NCI-H2107 treated with DMSO at 0.1 percent for 48 hours (cell line): Measurements from ENCODE around the gene GHDC.
A peak's percentile ranks its signal among the peaks of the same experiment; 100 is the strongest.
"Not testable (repeated sequence)": the region's sequence is repeated elsewhere in the genome, so short reads cannot be mapped to it uniquely, and the experiment has no call there.

Experiments used
- DNase-seq: peaks from one replicate; lab custom pipeline; 2025; ENCODE audit not compliant: unreplicated experiment; lab: John Stamatoyannopoulos, UW

GHDC gene

GRCh38 chr17:42193969-42194899, at the start of gene GHDC:
GHDC (minus strand) TSS chr17:42194494; CDS start chr17:42193581, 913 bp downstream.
- DNase-seq: peak; percentile 75

GRCh38 chr17:42243493-42243982, 49.2 kb upstream of the GHDC start:
- DNase-seq: no peak

GRCh38 chr17:42241871-42242270, 47.6 kb upstream of the GHDC start:
- DNase-seq: no peak

- DNase-seq: not testable (repeated sequence)
Measured at GRCh38 chr17:42240863-42241262, 46.6 kb upstream of the GHDC start.

- no peak for DNase-seq
Measured at GRCh38 chr17:42240201-42240600, 45.9 kb upstream of the GHDC start.

- not testable (repeated sequence) for DNase-seq
Measured at GRCh38 chr17:42239576-42239975, 45.3 kb upstream of the GHDC start.

GRCh38 chr17:42236760-42237159, 42.5 kb upstream of the GHDC start:
- DNase-seq: no peak

- DNase-seq: no peak
Measured at GRCh38 chr17:42233994-42234393, 39.7 kb upstream of the GHDC start.

GRCh38 chr17:42233156-42233555, 38.9 kb upstream of the GHDC start:
- no peak for DNase-seq

GRCh38 chr17:42230225-42230624, 35.9 kb upstream of the GHDC start:
- no peak for DNase-seq

- DNase-seq: no peak
Measured at GRCh38 chr17:42227849-42228700, 33.8 kb upstream of the GHDC start.

GRCh38 chr17:42225646-42226045, 31.4 kb upstream of the GHDC start:
- DNase-seq: no peak

GRCh38 chr17:42224651-42225050, 30.4 kb upstream of the GHDC start:
- DNase-seq: no peak

GRCh38 chr17:42221886-42222745, 27.8 kb upstream of the GHDC start:
- peak; percentile 47 for DNase-seq

GRCh38 chr17:42219280-42219679, 25.0 kb upstream of the GHDC start:
- DNase-seq: not testable (repeated sequence)

- no peak for DNase-seq
Measured at GRCh38 chr17:42214156-42214555, 19.9 kb upstream of the GHDC start.

GRCh38 chr17:42212382-42212781, 18.1 kb upstream of the GHDC start:
- no peak for DNase-seq

GRCh38 chr17:42211921-42212341, 17.6 kb upstream of the GHDC start:
- not testable (repeated sequence) for DNase-seq

GRCh38 chr17:42210046-42210445, 15.8 kb upstream of the GHDC start:
- no peak for DNase-seq

GRCh38 chr17:42206153-42206612, 11.9 kb upstream of the GHDC start:
- not testable (repeated sequence) for DNase-seq
